Measurements from ENCODE around the gene FHIT.
"Not testable (repeated sequence)": the region's sequence is repeated elsewhere in the genome, so short reads cannot be mapped to it uniquely, and the experiment has no call there.

FHIT gene

DNA sequence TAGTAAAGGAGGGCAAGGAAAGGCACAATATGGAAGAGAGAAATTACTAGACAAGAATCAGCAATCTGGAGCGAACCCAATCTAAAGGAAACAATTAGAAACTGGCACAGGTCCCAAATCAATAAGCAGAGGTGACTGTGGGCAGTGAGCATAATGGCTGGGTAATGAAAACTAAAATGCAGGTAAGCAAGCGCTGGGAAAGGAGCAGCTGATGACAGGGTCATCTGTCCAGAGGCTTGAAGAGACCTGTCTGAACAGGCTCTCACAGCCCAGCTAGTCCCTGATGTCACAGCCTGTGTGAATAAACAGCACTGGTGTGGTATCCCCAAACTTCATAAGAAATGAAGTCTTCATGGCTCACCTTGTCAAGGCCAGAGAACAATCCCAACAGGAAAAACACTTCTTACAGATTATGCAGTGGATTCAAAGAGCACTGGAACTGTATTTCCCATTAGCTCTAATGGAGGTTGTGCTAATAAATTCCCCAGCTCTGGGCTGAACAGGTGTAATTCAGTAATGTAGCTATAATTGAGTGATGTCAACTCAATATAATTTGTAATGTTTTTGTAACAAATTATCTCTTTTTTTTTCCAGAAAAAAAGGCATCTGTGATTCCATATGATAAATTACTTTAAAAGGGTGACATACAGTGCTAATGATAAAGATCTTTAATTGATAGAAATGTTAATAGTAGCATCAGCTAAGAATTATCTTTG lies 197.3 kb downstream of the FHIT start:
- Histone ChIP-seq H3K9me3 (no peaks in the 10 kb centered on the region), H3K36me3 (no peaks in the 10 kb centered on the region), H3K27ac (no peak overlapping the region), H3K4me2 (no peak overlapping the region), H4K20me1 (no peaks in the 10 kb centered on the region), H3K4me3 (no peak overlapping the region), H3K9ac (no peak overlapping the region), H3K4me1 (no peaks in the 10 kb centered on the region), H3K27me3 (no peaks in the 10 kb centered on the region)
- TF ChIP-seq Cebpa-rat (IDR thresholded peaks at IDR 0.05), result no peak

DNA sequence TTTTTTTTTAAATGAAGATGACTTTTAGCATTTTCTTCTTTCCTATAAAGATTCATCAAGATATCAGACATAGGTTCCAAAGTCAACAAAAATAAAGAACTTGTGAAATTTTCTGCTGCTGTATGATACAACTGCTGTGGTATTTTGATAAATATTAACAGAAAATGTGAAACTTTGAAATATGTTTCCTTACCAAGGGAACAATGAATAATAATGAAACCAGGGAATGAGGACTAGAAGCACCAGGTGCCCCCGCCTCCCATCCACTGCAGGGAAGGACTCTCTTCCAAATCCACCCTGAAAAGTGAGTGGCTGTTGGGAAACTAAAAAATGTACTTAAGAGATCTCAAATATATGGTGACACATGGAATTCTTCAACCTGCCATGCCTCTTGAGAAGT lies 198.4 kb downstream of the FHIT start:
- Histone ChIP-seq H3K9me3 (no peaks in the 10 kb centered on the region), H3K4me3 (no peak overlapping the region), H3K27ac (no peak overlapping the region), H3K9ac (no peak overlapping the region), H3K36me3 (no peaks in the 10 kb centered on the region), H3K27me3 (no peaks in the 10 kb centered on the region), H4K20me1 (no peaks in the 10 kb centered on the region), H3K4me1 (no peaks in the 10 kb centered on the region), H3K4me2 (no peak overlapping the region)
- no peak for TF ChIP-seq Cebpa-rat (IDR thresholded peaks at IDR 0.05)

DNA sequence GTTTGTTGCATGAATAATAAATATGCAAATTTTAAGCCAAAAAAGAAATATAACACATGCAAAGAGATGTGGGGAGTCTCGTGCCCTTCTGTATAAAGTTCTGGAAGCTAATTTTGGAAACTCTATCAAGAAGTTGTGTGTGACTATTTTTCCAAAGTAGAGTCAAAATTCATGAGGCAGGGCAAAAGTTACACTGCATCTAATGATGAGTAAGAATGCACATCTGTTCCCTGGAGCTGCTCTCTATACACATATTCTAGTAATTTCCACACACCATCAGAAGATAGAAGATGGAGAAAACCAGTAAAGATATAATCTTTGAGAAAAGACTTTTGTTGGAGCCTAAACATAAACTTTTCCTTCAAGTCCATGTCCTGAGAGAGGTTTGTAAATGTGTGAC lies 199.6 kb downstream of the FHIT start:
- H3K9ac ChIP-seq, result no peak overlapping the region
- H4K20me1 ChIP-seq, result no peaks in the 10 kb centered on the region
- no peaks in the 10 kb centered on the region for H3K9me3 ChIP-seq
- no peak for TF ChIP-seq Cebpa-rat (IDR thresholded peaks at IDR 0.05)
- no peaks in the 10 kb centered on the region for H3K36me3 ChIP-seq
- H3K27ac ChIP-seq, result no peak overlapping the region
- H3K4me3 ChIP-seq, result no peak overlapping the region
- no peak overlapping the region for H3K4me2 ChIP-seq
- no peaks in the 10 kb centered on the region for H3K4me1 ChIP-seq
- no peaks in the 10 kb centered on the region for H3K27me3 ChIP-seq

DNA sequence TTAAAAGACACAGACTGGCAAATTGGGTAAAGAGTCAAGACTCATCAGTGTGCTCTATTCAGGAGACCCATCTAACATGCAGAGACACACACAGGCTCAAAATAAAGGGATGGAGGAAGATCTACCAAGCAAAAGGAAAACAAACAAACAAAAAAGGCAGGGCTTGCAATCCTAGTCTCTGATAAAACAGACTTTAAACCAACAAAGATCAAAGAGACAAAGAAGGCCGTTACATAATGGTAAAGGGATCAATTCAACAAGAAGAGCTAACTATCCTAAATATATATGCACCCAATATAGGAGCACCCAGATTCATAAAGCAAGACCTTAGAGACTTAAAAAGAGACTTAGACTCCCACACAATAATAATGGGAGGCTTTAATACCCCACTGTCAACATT lies 206.1 kb downstream of the FHIT start:
- H3K4me1 ChIP-seq, H3K4me3 ChIP-seq, H3K27ac ChIP-seq, H3K4me2 ChIP-seq, H3K9me3 ChIP-seq, H3K27me3 ChIP-seq, H3K36me3 ChIP-seq, H3K9ac ChIP-seq, H4K20me1 ChIP-seq: not testable (repeated sequence)

DNA sequence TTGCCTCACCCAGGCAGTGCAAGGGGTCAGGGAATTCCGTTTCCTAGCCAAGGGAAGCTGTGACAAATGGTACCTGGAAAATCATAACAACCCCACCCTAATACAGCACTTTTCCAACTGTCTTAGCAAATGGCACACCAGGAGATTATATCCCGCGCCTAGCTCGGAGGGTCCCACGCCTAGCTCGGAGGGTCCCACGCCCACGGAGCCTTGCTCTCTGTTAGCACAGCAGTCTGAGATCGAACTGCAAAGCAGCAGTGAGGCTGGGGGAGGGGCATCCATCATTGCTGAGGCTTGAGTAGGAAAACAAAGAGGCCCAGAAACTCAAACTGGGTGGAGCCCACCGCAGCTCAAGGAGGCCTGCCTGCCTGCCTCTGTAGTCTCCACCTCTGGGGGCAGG lies 208.1 kb downstream of the FHIT start:
- H3K27me3 ChIP-seq, result no peaks in the 10 kb centered on the region
- H3K4me1 ChIP-seq, result no peaks in the 10 kb centered on the region
- H3K27ac ChIP-seq, result no peak overlapping the region
- H4K20me1 ChIP-seq, result no peaks in the 10 kb centered on the region
- H3K4me2 ChIP-seq, result no peak overlapping the region
- no peak for TF ChIP-seq Cebpa-rat (IDR thresholded peaks at IDR 0.05)
- no peak overlapping the region for H3K4me3 ChIP-seq
- no peak overlapping the region for H3K9ac ChIP-seq
- H3K9me3 ChIP-seq, result peaks cover 7% of the 10 kb centered on the region; the same call in 1 of the 2 replicates
- no peaks in the 10 kb centered on the region for H3K36me3 ChIP-seq

DNA sequence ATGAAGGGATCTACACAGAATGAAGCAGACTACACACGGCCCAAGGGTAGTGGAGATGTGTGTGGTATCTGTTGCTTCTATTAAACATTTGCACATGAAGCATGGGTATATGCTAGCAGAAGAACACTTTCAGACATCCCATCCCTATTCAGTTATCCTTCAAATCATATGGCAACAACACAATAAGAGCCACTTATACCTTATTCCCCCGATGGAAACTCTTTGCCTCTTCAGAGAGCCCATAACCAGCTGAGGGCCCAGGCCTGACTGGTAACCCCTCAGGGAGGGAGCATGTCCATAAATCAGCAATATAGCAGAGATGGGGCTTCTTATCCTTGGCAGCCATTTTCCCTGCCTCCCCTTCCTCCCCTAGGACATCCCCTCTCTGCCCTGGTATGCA lies 210.6 kb downstream of the FHIT start:
- H3K9ac ChIP-seq, result no peak overlapping the region
- no peak for TF ChIP-seq Cebpa-rat (IDR thresholded peaks at IDR 0.05)
- H3K9me3 ChIP-seq, result peaks cover 7% of the 10 kb centered on the region; the same call in 1 of the 2 replicates
- H3K36me3 ChIP-seq, result no peaks in the 10 kb centered on the region
- no peak overlapping the region for H3K4me2 ChIP-seq
- no peaks in the 10 kb centered on the region for H3K4me1 ChIP-seq
- H3K4me3 ChIP-seq, result no peak overlapping the region
- H3K27ac ChIP-seq, result no peak overlapping the region
- no peaks in the 10 kb centered on the region for H4K20me1 ChIP-seq
- no peaks in the 10 kb centered on the region for H3K27me3 ChIP-seq

DNA sequence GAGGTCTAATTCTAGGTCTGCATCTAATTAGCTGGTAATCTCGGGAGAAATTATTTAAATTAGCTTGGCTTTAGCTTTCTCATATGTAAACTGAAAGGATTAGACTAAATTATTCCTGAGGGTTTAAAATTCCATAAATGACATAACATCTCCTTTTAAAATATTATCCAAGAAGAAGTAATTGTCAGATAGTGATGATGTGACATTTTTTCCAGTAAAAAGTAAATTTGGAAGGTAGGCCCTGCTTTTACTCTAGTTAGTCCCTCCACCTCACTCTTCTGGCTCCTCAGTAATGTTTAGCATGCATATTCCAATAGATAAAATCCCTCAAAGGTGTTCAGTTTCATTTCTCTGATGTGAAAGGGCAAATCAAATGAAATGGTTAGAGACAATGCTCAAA lies 215.7 kb downstream of the FHIT start:
- Histone ChIP-seq H3K36me3 (no peaks in the 10 kb centered on the region), H3K9me3 (no peaks in the 10 kb centered on the region), H3K4me2 (no peak overlapping the region), H3K9ac (no peak overlapping the region), H3K27ac (no peak overlapping the region), H3K4me3 (no peak overlapping the region), H3K4me1 (no peaks in the 10 kb centered on the region), H3K27me3 (no peaks in the 10 kb centered on the region), H4K20me1 (no peaks in the 10 kb centered on the region)
- TF ChIP-seq Cebpa-rat (IDR thresholded peaks at IDR 0.05), result no peak

DNA sequence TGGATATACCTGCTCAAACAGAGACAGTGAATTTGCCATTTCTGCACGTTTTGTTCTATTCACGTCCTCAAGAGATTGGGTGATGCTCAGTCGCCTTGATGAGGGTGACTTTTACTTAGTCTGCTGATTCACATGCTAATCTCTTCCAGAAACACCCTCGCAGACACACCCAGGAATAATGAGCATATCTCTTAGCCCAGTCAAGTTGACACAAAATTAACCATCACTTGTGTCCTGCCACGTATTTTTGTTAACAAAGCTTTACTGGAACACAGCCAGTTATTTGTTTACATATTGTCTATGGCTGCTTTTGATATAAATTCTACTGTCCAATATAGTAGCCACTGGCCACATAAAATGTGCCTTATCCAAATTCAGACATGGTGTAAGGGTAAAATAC lies 218.3 kb downstream of the FHIT start:
- Histone ChIP-seq H4K20me1 (no peaks in the 10 kb centered on the region), H3K4me2 (no peak overlapping the region), H3K36me3 (no peaks in the 10 kb centered on the region), H3K27ac (no peak overlapping the region), H3K9ac (no peak overlapping the region), H3K27me3 (no peaks in the 10 kb centered on the region), H3K9me3 (no peaks in the 10 kb centered on the region), H3K4me3 (no peak overlapping the region), H3K4me1 (peaks cover 10% of the 10 kb centered on the region)
- TF ChIP-seq Cebpa-rat (IDR thresholded peaks at IDR 0.05), result no peak

DNA sequence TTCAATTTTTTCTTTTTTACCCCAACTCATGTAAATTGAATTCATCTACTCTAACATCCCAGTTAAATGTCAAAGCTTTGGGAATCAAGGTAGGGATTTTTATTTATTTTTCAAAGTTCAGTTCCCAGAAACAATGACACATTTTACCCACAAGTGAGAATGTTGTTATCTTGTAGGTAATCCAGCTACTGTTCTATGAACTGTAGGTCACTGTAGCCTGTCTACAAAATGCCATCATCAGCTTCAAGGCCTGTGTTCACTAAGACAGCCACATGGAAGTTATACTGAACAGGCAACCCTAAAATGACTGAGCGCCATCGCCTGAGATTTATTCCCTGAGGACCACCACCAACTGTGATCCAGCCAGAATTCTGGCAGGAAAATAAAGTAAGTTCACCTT lies 219.7 kb downstream of the FHIT start:
- peaks cover 10% of the 10 kb centered on the region for H3K4me1 ChIP-seq
- H3K4me3 ChIP-seq, result no peak overlapping the region
- H3K4me2 ChIP-seq, result no peak overlapping the region
- no peak overlapping the region for H3K27ac ChIP-seq
- no peaks in the 10 kb centered on the region for H3K27me3 ChIP-seq
- H4K20me1 ChIP-seq, result no peaks in the 10 kb centered on the region
- no peak overlapping the region for H3K9ac ChIP-seq
- no peak for TF ChIP-seq Cebpa-rat (IDR thresholded peaks at IDR 0.05)
- H3K36me3 ChIP-seq, result no peaks in the 10 kb centered on the region
- no peaks in the 10 kb centered on the region for H3K9me3 ChIP-seq

DNA sequence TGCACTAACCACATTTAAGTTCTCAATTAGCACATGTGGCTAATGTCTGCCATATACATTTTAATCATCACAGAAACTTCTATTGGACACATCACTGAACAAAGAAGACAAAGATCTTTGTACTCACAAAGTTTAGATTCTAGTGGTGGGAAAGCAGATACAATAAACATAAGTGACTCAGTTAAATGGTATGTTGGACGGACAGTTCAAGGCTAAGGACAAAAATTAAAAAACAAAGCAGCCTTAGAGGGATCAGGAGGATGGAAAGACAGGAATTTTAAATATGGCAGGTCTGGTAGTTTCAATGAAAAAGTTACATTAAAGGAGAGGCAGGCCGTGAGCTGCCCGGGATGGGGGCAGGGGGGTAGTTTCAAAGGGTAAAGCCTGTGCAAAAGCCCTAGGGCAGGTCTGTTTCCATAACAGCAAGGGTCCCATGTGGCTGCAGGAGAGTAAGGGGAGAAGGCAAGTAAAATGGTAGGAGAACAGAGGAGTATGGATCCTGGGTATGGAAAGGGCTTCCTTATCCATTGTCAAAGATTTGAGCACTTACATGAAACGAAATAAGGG lies 220.7 kb downstream of the FHIT start:
- no peak overlapping the region for H3K27ac ChIP-seq
- no peak overlapping the region for H3K4me2 ChIP-seq
- H3K9ac ChIP-seq, result no peak overlapping the region
- peaks cover 10% of the 10 kb centered on the region for H3K4me1 ChIP-seq
- no peaks in the 10 kb centered on the region for H3K36me3 ChIP-seq
- H3K9me3 ChIP-seq, result no peaks in the 10 kb centered on the region
- no peak overlapping the region for H3K4me3 ChIP-seq
- no peaks in the 10 kb centered on the region for H4K20me1 ChIP-seq
- TF ChIP-seq Cebpa-rat (IDR thresholded peaks at IDR 0.05), result no peak
- no peaks in the 10 kb centered on the region for H3K27me3 ChIP-seq

DNA sequence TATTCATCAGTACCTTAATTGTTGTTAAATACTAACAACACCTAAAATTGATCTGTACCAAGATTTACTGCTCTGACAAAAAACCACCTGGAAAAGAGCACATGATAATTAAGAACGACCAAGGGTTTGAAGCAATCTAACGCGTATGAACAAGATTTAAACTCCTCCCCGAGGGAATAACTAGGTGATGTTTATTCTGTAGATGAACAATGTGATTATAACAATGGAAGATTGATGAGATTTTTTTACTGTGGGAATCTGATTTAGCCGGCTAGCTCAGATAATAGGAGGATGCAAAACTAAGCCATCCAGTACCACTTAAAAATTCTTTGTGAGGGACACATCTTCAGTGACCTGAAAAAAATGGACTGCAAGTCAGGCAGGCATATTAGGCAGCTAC lies 222.1 kb downstream of the FHIT start:
- no peaks in the 10 kb centered on the region for H3K27me3 ChIP-seq
- peak overlapping the region; percentile 56 for H3K4me2 ChIP-seq
- no peaks in the 10 kb centered on the region for H4K20me1 ChIP-seq
- H3K9ac ChIP-seq, result no peak overlapping the region
- no peak overlapping the region for H3K27ac ChIP-seq
- H3K9me3 ChIP-seq, result no peaks in the 10 kb centered on the region
- TF ChIP-seq Cebpa-rat (IDR thresholded peaks at IDR 0.05), result no peak
- no peaks in the 10 kb centered on the region for H3K36me3 ChIP-seq
- no peak overlapping the region for H3K4me3 ChIP-seq
- peaks cover 10% of the 10 kb centered on the region for H3K4me1 ChIP-seq

All from BLaER1 (cell line).